ENCODE results near the gene ISCU.

ISCU gene

DNA sequence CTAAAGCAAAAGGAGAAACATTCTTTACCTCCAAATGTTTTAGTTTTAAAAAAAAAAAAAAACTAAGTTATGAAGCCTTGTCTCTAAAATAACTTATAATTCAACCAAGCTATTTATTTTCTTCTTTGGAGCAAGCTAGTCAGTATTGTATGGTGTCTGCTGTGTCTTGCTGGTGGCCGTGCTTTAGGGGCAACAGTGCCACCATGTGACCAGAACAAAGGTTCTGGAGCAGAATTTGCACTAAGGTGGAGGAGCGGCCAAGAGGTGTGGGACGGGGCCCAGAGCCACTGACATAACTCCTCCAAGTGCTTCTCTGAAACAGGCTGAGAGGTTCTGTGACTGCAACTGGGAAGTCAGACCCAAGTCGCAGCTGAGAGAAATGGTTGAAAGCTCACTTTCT, 42.8 kb upstream of the ISCU start:
- no peak for TF ChIP-seq TAF1 (IDR thresholded peaks at IDR 0.05; ENCODE audit: borderline replicate concordance, insufficient read depth, low read length)
- TF ChIP-seq FOXP2 (optimal IDR thresholded peaks at IDR 0.05; ENCODE audit: borderline replicate concordance, extremely low read depth, extremely low read length, insufficient read depth): no peak
- TF ChIP-seq POLR2AphosphoS5 (IDR thresholded peaks at IDR 0.05; ENCODE audit: low read depth, low read length): no peak
- TF ChIP-seq SIN3A (IDR thresholded peaks at IDR 0.05; ENCODE audit: borderline replicate concordance, insufficient read depth, low read length): no peak
- no peak for TF ChIP-seq REST (IDR thresholded peaks at IDR 0.05; ENCODE audit: insufficient read depth in 1 of 2, low read depth in 2 of 2, low read length in 2 of 2)

- no peak for TF ChIP-seq POLR2AphosphoS5 (IDR thresholded peaks at IDR 0.05; ENCODE audit: low read depth, low read length)
- no peak for TF ChIP-seq TAF1 (IDR thresholded peaks at IDR 0.05; ENCODE audit: borderline replicate concordance, insufficient read depth, low read length)
- TF ChIP-seq FOXP2 (optimal IDR thresholded peaks at IDR 0.05; ENCODE audit: borderline replicate concordance, extremely low read depth, extremely low read length, insufficient read depth): no peak
- no peak for TF ChIP-seq REST (IDR thresholded peaks at IDR 0.05; ENCODE audit: insufficient read depth in 1 of 2, low read depth in 2 of 2, low read length in 2 of 2)
- TF ChIP-seq SIN3A (IDR thresholded peaks at IDR 0.05; ENCODE audit: borderline replicate concordance, insufficient read depth, low read length): no peak
Observed at GRCh38 chr12:108523365-108523764, 39.0 kb upstream of the ISCU start.

- TF ChIP-seq SIN3A (IDR thresholded peaks at IDR 0.05; ENCODE audit: borderline replicate concordance, insufficient read depth, low read length) (no peak), FOXP2 (optimal IDR thresholded peaks at IDR 0.05; ENCODE audit: borderline replicate concordance, extremely low read depth, extremely low read length, insufficient read depth) (no peak), TAF1 (IDR thresholded peaks at IDR 0.05; ENCODE audit: borderline replicate concordance, insufficient read depth, low read length) (no peak), POLR2AphosphoS5 (IDR thresholded peaks at IDR 0.05; ENCODE audit: low read depth, low read length) (no peak), REST (IDR thresholded peaks at IDR 0.05; ENCODE audit: insufficient read depth in 1 of 2, low read depth in 2 of 2, low read length in 2 of 2) (no peak)
Observed at GRCh38 chr12:108525681-108526080, 36.7 kb upstream of the ISCU start.

GRCh38 chr12:108526482-108527165, 35.8 kb upstream of the ISCU start:
- TF ChIP-seq FOXP2 (optimal IDR thresholded peaks at IDR 0.05; ENCODE audit: borderline replicate concordance, extremely low read depth, extremely low read length, insufficient read depth) (no peak), TAF1 (IDR thresholded peaks at IDR 0.05; ENCODE audit: borderline replicate concordance, insufficient read depth, low read length) (no peak), POLR2AphosphoS5 (IDR thresholded peaks at IDR 0.05; ENCODE audit: low read depth, low read length) (no peak), REST (IDR thresholded peaks at IDR 0.05; ENCODE audit: insufficient read depth in 1 of 2, low read depth in 2 of 2, low read length in 2 of 2) (no peak), SIN3A (IDR thresholded peaks at IDR 0.05; ENCODE audit: borderline replicate concordance, insufficient read depth, low read length) (no peak)
